Measurements from ENCODE around the gene FAT2.

Gene FAT2

DNA sequence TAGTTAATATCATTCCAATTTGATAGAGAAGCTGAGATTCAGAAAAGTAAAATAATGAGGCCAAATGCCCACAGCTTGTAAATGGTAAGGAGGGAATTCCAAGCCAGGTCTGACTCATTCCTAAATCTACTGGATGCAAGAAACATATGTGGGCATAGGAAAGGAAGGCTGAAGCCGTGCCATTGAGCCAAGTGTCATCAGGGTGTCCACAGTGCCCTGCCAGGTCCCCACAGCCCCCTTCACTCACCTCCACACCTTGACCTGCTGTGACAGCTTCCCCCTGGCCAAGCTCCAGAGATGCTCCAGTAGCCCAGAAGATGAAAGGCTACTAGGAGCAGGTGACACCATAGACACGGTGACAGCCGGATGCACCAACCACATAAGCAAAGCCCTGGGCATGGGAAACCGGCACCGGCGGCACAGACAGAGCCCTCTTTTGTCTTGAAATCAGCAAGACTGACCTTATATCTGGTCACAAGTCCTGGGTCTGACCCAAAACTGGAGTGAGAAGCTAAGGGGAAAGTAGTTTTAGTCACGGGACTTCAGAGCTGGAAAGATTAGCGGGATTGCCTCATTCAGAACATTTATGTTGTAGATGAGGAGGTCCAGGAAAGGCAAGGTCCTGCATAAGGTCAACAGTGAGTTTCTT lies 20.1 kb upstream of the FAT2 start:
- Histone ChIP-seq H3K27ac (ENCODE audit: low read depth, low read length, severe bottlenecking) (no peak overlapping the region), H3K4me3 (ENCODE audit: extremely low read depth, insufficient read depth, low read length, poor library complexity, severe bottlenecking) (no peak overlapping the region), H3K9me3 (ENCODE audit: control insufficient read depth, low read length) (no peaks in the 10 kb centered on the region), H3K36me3 (ENCODE audit: control insufficient read depth, insufficient read depth, low read length) (no peaks in the 10 kb centered on the region), H3K4me1 (ENCODE audit: control insufficient read depth, insufficient read depth, low read length, poor library complexity, severe bottlenecking) (no peaks in the 10 kb centered on the region)
- WGBS, 2 experiments (ENCODE audit: insufficient coverage in 2 of 2): 87 to 96% methylated on average over 7 to 8 of the region's 8 CpGs

GRCh38 chr5:151608522-151608921 lies 17.4 kb upstream of the FAT2 start:
- no peaks in the 10 kb centered on the region for H3K36me3 ChIP-seq (ENCODE audit: control insufficient read depth, insufficient read depth, low read length)
- H3K27ac ChIP-seq (ENCODE audit: low read depth, low read length, severe bottlenecking): no peak overlapping the region
- no peaks in the 10 kb centered on the region for H3K9me3 ChIP-seq (ENCODE audit: control insufficient read depth, low read length)
- H3K4me1 ChIP-seq (ENCODE audit: control insufficient read depth, insufficient read depth, low read length, poor library complexity, severe bottlenecking): no peaks in the 10 kb centered on the region
- H3K4me3 ChIP-seq (ENCODE audit: extremely low read depth, insufficient read depth, low read length, poor library complexity, severe bottlenecking): no peak overlapping the region

DNA sequence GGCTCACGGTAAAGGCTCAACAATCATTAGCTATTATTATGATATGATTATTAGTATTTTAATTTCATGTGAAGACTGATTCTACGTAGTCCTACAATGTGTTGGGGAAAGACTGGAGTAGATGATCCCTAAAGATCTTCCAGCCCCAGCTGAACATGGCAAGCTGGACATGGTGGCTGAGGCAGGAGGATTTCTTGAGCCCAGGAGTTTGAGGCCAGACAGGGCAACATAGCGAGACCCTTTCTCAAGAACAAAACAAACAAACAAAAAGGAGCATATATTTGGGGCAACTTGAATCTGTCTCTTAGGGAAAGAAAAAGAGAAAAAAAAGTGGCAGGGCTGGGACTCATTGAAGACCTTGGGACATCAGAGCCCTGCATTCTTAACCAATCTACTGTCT lies 16.2 kb upstream of the FAT2 start:
- Histone ChIP-seq H3K27ac (ENCODE audit: low read depth, low read length, severe bottlenecking) (no peak overlapping the region), H3K36me3 (ENCODE audit: control insufficient read depth, insufficient read depth, low read length) (no peaks in the 10 kb centered on the region), H3K4me3 (ENCODE audit: extremely low read depth, insufficient read depth, low read length, poor library complexity, severe bottlenecking) (no peak overlapping the region), H3K4me1 (ENCODE audit: control insufficient read depth, insufficient read depth, low read length, poor library complexity, severe bottlenecking) (no peaks in the 10 kb centered on the region), H3K9me3 (ENCODE audit: control insufficient read depth, low read length) (no peaks in the 10 kb centered on the region)
- 100% methylated on average over 1 of the region's 3 CpGs; no CpG with 5 or more reads in 1 of the 2 experiments for WGBS, 2 experiments (ENCODE audit: insufficient coverage in 2 of 2)

DNA sequence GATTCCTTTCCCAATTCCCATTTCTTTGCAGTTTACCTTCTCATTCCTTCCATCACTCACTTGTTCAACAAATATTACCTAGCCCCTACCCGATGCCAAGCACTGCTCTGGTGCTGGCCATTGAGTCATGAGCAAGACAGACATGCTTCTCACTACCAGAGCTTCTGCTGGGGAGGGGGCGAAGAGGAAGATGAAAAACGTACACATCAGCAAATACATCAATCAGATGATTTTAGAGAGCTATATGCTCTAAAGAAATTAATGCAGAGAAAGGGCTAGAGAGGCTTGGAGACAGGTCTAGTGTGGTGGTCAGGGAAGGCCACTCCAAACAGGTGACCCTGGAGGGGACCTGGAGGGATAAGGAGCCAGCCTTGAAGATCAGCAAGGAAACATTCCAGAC lies 14.4 kb upstream of the FAT2 start:
- H3K4me3 ChIP-seq (ENCODE audit: extremely low read depth, insufficient read depth, low read length, poor library complexity, severe bottlenecking): no peak overlapping the region
- H3K9me3 ChIP-seq (ENCODE audit: control insufficient read depth, low read length): no peaks in the 10 kb centered on the region
- no peaks in the 10 kb centered on the region for H3K36me3 ChIP-seq (ENCODE audit: control insufficient read depth, insufficient read depth, low read length)
- WGBS, 2 experiments (ENCODE audit: insufficient coverage in 2 of 2): 88 to 93% methylated on average over 1 to 2 of the region's 3 CpGs
- H3K4me1 ChIP-seq (ENCODE audit: control insufficient read depth, insufficient read depth, low read length, poor library complexity, severe bottlenecking): no peaks in the 10 kb centered on the region
- H3K27ac ChIP-seq (ENCODE audit: low read depth, low read length, severe bottlenecking): no peak overlapping the region

DNA sequence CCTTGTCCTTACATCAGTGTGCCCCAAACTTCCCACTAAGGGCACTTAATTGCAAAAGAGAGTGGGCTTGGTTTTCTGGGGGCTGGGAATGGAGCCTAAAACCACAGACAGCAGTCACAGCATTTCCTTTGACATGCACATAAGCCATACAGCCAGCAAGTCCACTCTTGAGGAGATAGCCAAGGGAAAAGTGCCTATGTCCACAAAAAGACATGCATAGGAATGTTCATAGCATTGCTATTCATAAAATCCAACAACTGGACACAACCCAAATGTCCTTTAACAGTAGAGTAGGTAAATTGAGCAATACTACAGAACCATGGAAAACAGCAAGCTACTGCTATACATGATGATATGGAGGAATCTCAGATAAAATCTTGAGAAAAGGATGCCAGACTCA lies 11.7 kb upstream of the FAT2 start:
- no peaks in the 10 kb centered on the region for H3K36me3 ChIP-seq (ENCODE audit: control insufficient read depth, insufficient read depth, low read length)
- no peaks in the 10 kb centered on the region for H3K9me3 ChIP-seq (ENCODE audit: control insufficient read depth, low read length)
- H3K4me1 ChIP-seq (ENCODE audit: control insufficient read depth, insufficient read depth, low read length, poor library complexity, severe bottlenecking): peaks cover 6% of the 10 kb centered on the region
- H3K27ac ChIP-seq (ENCODE audit: low read depth, low read length, severe bottlenecking): no peak overlapping the region
- no peak overlapping the region for H3K4me3 ChIP-seq (ENCODE audit: extremely low read depth, insufficient read depth, low read length, poor library complexity, severe bottlenecking)

- no peaks in the 10 kb centered on the region for H3K36me3 ChIP-seq (ENCODE audit: control insufficient read depth, insufficient read depth, low read length)
- WGBS, 2 experiments (ENCODE audit: insufficient coverage in 2 of 2): 88 to 89% methylated on average over 3 to 4 of the region's 4 CpGs
- H3K9me3 ChIP-seq (ENCODE audit: control insufficient read depth, low read length): no peaks in the 10 kb centered on the region
- no peak overlapping the region for H3K27ac ChIP-seq (ENCODE audit: low read depth, low read length, severe bottlenecking)
- H3K4me3 ChIP-seq (ENCODE audit: extremely low read depth, insufficient read depth, low read length, poor library complexity, severe bottlenecking): no peak overlapping the region
- peaks cover 12% of the 10 kb centered on the region for H3K4me1 ChIP-seq (ENCODE audit: control insufficient read depth, insufficient read depth, low read length, poor library complexity, severe bottlenecking)
These were observed 10.3 kb upstream of the FAT2 start for GRCh38 chr5:151601391-151601790.

GRCh38 chr5:151600069-151600665 lies 9.0 kb upstream of the FAT2 start:
- no peaks in the 10 kb centered on the region for H3K36me3 ChIP-seq (ENCODE audit: control insufficient read depth, insufficient read depth, low read length)
- H3K9me3 ChIP-seq (ENCODE audit: control insufficient read depth, low read length): no peaks in the 10 kb centered on the region
- H3K4me3 ChIP-seq (ENCODE audit: extremely low read depth, insufficient read depth, low read length, poor library complexity, severe bottlenecking): no peak overlapping the region
- 92 to 97% methylated on average over 3 of the region's 3 CpGs for WGBS, 2 experiments (ENCODE audit: insufficient coverage in 2 of 2)
- H3K4me1 ChIP-seq (ENCODE audit: control insufficient read depth, insufficient read depth, low read length, poor library complexity, severe bottlenecking): peaks cover 12% of the 10 kb centered on the region
- H3K27ac ChIP-seq (ENCODE audit: low read depth, low read length, severe bottlenecking): no peak overlapping the region

DNA sequence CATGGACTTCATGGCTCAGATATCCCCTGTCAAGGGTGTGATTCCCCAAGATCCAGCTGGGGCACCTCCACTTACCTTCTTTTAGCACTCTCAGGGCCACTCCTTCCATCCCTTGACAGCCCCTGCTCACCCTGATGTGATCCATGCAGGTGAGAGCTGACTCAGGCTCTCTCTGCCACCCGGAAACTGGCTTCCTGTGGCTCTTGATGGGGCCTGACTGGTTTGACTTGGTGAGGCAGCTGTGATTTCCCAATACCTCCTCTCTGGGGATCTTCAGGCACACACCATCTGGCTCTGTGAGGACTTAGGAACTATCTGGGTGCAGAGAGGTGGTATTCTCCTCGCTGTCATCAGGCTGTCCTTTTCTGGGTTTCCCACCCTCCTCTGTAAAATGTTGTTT lies 7.9 kb upstream of the FAT2 start:
- Histone ChIP-seq H3K36me3 (ENCODE audit: control insufficient read depth, insufficient read depth, low read length) (no peaks in the 10 kb centered on the region), H3K4me3 (ENCODE audit: extremely low read depth, insufficient read depth, low read length, poor library complexity, severe bottlenecking) (no peak overlapping the region), H3K4me1 (ENCODE audit: control insufficient read depth, insufficient read depth, low read length, poor library complexity, severe bottlenecking) (peaks cover 12% of the 10 kb centered on the region), H3K9me3 (ENCODE audit: control insufficient read depth, low read length) (no peaks in the 10 kb centered on the region), H3K27ac (ENCODE audit: low read depth, low read length, severe bottlenecking) (no peak overlapping the region)
- WGBS, 2 experiments (ENCODE audit: insufficient coverage in 2 of 2): 25% methylated on average over 1 of the region's 2 CpGs; no CpG with 5 or more reads in 1 of the 2 experiments

- Histone ChIP-seq H3K4me1 (ENCODE audit: control insufficient read depth, insufficient read depth, low read length, poor library complexity, severe bottlenecking) (peaks cover 12% of the 10 kb centered on the region), H3K9me3 (ENCODE audit: control insufficient read depth, low read length) (no peaks in the 10 kb centered on the region), H3K27ac (ENCODE audit: low read depth, low read length, severe bottlenecking) (no peak overlapping the region), H3K4me3 (ENCODE audit: extremely low read depth, insufficient read depth, low read length, poor library complexity, severe bottlenecking) (no peak overlapping the region), H3K36me3 (ENCODE audit: control insufficient read depth, insufficient read depth, low read length) (no peaks in the 10 kb centered on the region)
- 92 to 93% methylated on average over 1 of the region's 1 CpG for WGBS, 2 experiments (ENCODE audit: insufficient coverage in 2 of 2)
These were observed 7.4 kb upstream of the FAT2 start for GRCh38 chr5:151598549-151598948.

GRCh38 chr5:151597749-151598148 lies 6.6 kb upstream of the FAT2 start:
- Histone ChIP-seq H3K4me1 (ENCODE audit: control insufficient read depth, insufficient read depth, low read length, poor library complexity, severe bottlenecking) (peaks cover 18% of the 10 kb centered on the region), H3K4me3 (ENCODE audit: extremely low read depth, insufficient read depth, low read length, poor library complexity, severe bottlenecking) (no peak overlapping the region), H3K9me3 (ENCODE audit: control insufficient read depth, low read length) (no peaks in the 10 kb centered on the region), H3K36me3 (ENCODE audit: control insufficient read depth, insufficient read depth, low read length) (no peaks in the 10 kb centered on the region), H3K27ac (ENCODE audit: low read depth, low read length, severe bottlenecking) (peak overlapping the region; percentile 52)
- 74 to 90% methylated on average over 2 to 3 of the region's 3 CpGs for WGBS, 2 experiments (ENCODE audit: insufficient coverage in 2 of 2)

DNA sequence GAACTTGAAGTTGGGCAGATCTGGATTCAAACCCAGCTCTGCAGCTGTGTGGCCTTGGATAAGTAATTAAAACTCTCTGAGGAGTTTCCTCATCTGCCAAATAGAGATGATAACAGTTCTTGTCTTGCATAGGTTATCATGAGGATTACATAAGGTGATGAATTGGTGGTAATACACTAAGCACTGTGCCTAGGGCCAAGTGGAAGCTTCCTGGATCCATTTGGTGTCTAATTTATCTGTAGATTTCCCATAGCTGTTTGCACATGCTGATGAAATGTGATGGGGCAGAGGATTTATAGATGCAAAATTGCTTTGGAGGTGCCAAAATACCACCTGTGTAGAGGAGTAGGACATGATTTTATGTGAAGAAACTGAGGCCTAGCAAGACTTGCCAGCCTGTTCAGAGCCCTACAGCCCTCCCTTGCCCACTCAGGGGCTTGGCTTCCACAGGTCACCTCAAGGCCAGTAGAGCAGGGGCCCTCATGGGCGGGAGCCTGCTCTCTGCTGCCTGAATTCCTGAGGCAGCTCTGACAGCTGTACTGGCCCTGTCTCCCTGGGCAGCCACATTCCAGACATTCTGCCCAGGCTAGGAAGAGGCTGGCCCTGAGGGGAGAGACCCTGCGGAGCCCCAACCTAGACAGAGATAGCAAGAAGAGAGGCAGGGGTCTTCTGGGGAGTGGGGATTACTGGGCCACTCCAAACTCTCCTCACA lies 5.9 kb upstream of the FAT2 start:
- Histone ChIP-seq H3K27ac (ENCODE audit: low read depth, low read length, severe bottlenecking) (peak overlapping the region; percentile 52), H3K4me1 (ENCODE audit: control insufficient read depth, insufficient read depth, low read length, poor library complexity, severe bottlenecking) (peaks cover 18% of the 10 kb centered on the region), H3K4me3 (ENCODE audit: extremely low read depth, insufficient read depth, low read length, poor library complexity, severe bottlenecking) (no peak overlapping the region), H3K36me3 (ENCODE audit: control insufficient read depth, insufficient read depth, low read length) (no peaks in the 10 kb centered on the region), H3K9me3 (ENCODE audit: control insufficient read depth, low read length) (no peaks in the 10 kb centered on the region)
- 0% methylated on average over 1 of the region's 2 CpGs for WGBS, 2 experiments (ENCODE audit: insufficient coverage in 2 of 2)
